Ovary (tissue), 9 donors: ENCODE results near the gene MRPL10. TPM values are rescaled to one million over a fixed set of nuclear protein-coding genes. Genes with fewer than 3 reads are reported as not detected.

ENCODE experiments used
- DNase-seq, 5 donors: peaks; one replicate each; pipeline ENCODE4 v3.0.0-alpha.2; 2019 to 2020
- H3K27ac ChIP-seq, 2 donors: fragments of 200-600 bp; one replicate each; pipeline versions ENCODE4 v1.5.1 to v1.8.0; 2019 to 2022
- H3K27me3 ChIP-seq: fragments of 200-600 bp; one replicate; pipeline ENCODE4 v1.8.0; 2022
- H3K36me3 ChIP-seq: fragments of 200-600 bp; sonication (generic); one replicate; pipeline ENCODE4 v1.5.1; 2019
- H3K4me1 ChIP-seq: one replicate; pipeline ENCODE4 v1.8.1; 2013; ENCODE audit warnings: mild to moderate bottlenecking, moderate library complexity; ENCODE audit not compliant: insufficient read depth
- H3K4me3 ChIP-seq: fragments of 200-600 bp; sonication (generic); one replicate; pipeline ENCODE4 v1.5.1; 2017
- H3K9me3 ChIP-seq, 2 donors: fragments of 200-600 bp in 1 of 2; sonication (generic) in 1 of 2; one replicate each; pipeline versions ENCODE4 v1.5.1 to v1.8.1; 2013 to 2019; ENCODE audit warnings: mild to moderate bottlenecking in 1 of 2, moderate library complexity in 1 of 2
- EP300 ChIP-seq: sonication (generic); formaldehyde crosslinking; IDR thresholded peaks from one replicate; pipeline ENCODE4 v1.6.1; 2017; ENCODE audit warnings: antibody characterized with exemption
- POLR2A ChIP-seq: fragments of 450-650 bp; IDR thresholded peaks from one replicate; pipeline ENCODE4 v1.6.1; 2017; ENCODE audit warnings: antibody characterized with exemption, mild to moderate bottlenecking, moderate library complexity
- WGBS, 3 donors: extraction: QIAGEN DNeasy Blood & Tissue Kit in 1 of 3; methylation state at CpG; one replicate each; pipeline versions ENCODE4 v1.1.5 to v1.1.7; 2013 to 2017; 5-methylcytosine and 5-hydroxymethylcytosine counted together
- intact Hi-C, 4 donors: fragments of 100-400 bp; cut with DNase I; formaldehyde crosslinking; loops; one replicate each; pipeline versions ENCODE4 v1.11.0 to v1.15.1; 2022 to 2023
- polyA plus RNA-seq, 2 donors: library from polyadenylated mRNA; stranded (reverse); fragments of 200-250 nt in 1 of 2; fragments of 350-450 nt in 1 of 2; fragmentation: Illumina TruSeq in 1 of 2; extraction: RNeasy Lipid Tissue Mini Kit (QIAGEN cat#74804) in 1 of 2; gene quantifications; one replicate each; pipeline ENCODE4 v1.2.3, GENCODE V29; 2013 to 2014
- total RNA-seq, 7 donors: library from RNA; depleted of rRNA in 2 of 7; stranded (reverse); fragments of >200 nt in 2 of 7; fragmentation: NEBNext Ultra II Directional in 3 of 7; extraction: Animal tissue kit (Norgen Biotek cat#: 25700) in 3 of 7; gene quantifications; one replicate each; pipeline versions ENCODE4 v1.1.0 to v1.2.4, GENCODE V29; 2016 to 2023
- TF ChIP-seq, protein P1 (sequence below), 3 donors: fragments of 450-650 bp in 2 of 3; fragments of 200-600 bp in 1 of 3; IDR thresholded peaks; one replicate each; pipeline versions ENCODE4 v1.5.1 to v1.8.0; 2016 to 2022; ENCODE audit warnings: antibody characterized with exemption in 3 of 3, mild to moderate bottlenecking in 1 of 3
- donor health status: DM: no; HTN: no; CAD: no; lungs with moderate emphysema.
- donor health status: DM: no; HTN: no; CAD: no.
- donor health status: Bipolar disorder and iron deficiency.
- donor health status: DM: yes; HTN: yes; CAD: no.
- donor health status: DM: no; HTN: no; CAD: no.
- donor health status: DM: yes; HTN: yes; CAD: no.

MRPL10 gene
- total and polyA plus RNA-seq, 9 donors = 30.4 to 64.4 (median 48.8) TPM

DNA sequence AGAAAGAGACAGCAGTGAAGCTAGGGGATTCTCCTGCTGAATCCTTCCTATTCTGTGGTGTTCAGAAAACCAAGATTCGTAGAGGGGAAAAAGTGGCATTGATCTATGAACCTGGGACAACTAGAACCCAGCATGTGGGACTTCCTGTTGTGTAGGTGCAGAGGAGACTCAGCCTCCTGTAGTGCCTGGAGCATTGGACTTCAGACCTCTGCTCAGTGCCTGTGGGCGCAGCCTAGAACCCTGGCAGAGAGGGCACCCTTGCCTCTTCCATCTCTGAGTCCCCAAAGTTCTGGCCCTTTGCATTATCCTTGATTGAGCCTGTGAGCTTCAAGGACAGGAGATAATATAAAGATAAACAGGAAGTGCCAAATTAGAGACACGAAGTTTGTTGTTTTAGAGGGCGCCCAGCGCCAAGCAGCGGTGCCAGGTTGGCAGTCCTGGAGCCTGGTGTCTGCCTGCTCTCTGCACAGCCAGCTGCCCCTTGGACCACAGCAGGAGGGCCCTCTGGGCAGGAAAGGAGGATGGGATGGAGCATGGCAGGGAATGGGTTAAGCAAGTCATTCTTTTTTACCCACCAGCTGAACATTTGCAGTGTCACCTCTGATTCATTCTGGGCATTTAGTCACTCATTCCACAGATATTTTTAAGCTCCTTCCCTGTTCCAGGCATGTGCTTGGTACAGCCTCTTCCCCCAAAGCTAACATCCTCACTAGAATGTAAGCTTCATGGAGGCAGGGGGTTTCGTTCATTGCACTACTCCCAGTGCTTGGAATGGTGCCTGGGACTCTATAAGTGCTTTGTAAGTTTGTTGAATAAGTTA lies 31.5 kb upstream of the MRPL10 start:
- Histone ChIP-seq H3K27me3 (no peaks in the 10 kb centered on the region), H3K27ac (no peak overlapping the region), H3K4me3 (no peak overlapping the region), H3K4me1 (no peaks in the 10 kb centered on the region), H3K9me3 (no peaks in the 10 kb centered on the region), H3K36me3 (no peaks in the 10 kb centered on the region)
- no peak for DNase-seq
- no peak for TF ChIP-seq POLR2A
- TF ChIP-seq, protein P1, sequence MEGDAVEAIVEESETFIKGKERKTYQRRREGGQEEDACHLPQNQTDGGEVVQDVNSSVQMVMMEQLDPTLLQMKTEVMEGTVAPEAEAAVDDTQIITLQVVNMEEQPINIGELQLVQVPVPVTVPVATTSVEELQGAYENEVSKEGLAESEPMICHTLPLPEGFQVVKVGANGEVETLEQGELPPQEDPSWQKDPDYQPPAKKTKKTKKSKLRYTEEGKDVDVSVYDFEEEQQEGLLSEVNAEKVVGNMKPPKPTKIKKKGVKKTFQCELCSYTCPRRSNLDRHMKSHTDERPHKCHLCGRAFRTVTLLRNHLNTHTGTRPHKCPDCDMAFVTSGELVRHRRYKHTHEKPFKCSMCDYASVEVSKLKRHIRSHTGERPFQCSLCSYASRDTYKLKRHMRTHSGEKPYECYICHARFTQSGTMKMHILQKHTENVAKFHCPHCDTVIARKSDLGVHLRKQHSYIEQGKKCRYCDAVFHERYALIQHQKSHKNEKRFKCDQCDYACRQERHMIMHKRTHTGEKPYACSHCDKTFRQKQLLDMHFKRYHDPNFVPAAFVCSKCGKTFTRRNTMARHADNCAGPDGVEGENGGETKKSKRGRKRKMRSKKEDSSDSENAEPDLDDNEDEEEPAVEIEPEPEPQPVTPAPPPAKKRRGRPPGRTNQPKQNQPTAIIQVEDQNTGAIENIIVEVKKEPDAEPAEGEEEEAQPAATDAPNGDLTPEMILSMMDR (IDR thresholded peaks at IDR 0.05) = no peak
- TF ChIP-seq EP300 = no peak
- intact Hi-C loops = no loop called here
- 51 to 65% (median 65%) methylated on average over 7 of the region's 7 CpGs for WGBS, 3 donors

DNA sequence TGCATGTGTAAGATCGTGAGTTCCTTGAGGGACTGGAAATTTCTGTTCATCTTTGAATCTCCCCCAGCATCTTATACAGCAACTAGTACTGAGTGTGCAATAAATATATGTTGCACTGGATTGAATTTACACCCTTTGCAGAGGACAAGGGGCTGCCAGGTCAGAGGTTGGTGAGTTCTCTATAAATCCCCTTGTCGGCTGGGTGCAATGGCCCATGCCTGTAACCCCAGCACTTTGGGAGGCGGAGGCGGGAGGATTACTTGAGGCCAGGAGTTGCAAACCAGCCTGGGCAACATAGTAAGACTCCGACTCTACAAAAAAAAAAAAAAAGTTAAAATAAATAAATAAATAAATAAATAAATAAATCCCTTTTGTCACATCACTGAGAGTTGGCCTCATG lies 29.0 kb upstream of the MRPL10 start:
- no peak for DNase-seq
- Histone ChIP-seq H3K27ac (no peak overlapping the region), H3K9me3 (no peaks in the 10 kb centered on the region), H3K36me3 (no peaks in the 10 kb centered on the region), H3K4me1 (no peaks in the 10 kb centered on the region), H3K4me3 (no peak overlapping the region), H3K27me3 (no peaks in the 10 kb centered on the region)
- 84 to 90% (median 84%) methylated on average over 5 of the region's 5 CpGs for WGBS, 3 donors
- TF ChIP-seq POLR2A = no peak
- TF ChIP-seq, protein P1 (IDR thresholded peaks at IDR 0.05) = no peak
- TF ChIP-seq EP300 = no peak
- intact Hi-C loops = no loop called here

DNA sequence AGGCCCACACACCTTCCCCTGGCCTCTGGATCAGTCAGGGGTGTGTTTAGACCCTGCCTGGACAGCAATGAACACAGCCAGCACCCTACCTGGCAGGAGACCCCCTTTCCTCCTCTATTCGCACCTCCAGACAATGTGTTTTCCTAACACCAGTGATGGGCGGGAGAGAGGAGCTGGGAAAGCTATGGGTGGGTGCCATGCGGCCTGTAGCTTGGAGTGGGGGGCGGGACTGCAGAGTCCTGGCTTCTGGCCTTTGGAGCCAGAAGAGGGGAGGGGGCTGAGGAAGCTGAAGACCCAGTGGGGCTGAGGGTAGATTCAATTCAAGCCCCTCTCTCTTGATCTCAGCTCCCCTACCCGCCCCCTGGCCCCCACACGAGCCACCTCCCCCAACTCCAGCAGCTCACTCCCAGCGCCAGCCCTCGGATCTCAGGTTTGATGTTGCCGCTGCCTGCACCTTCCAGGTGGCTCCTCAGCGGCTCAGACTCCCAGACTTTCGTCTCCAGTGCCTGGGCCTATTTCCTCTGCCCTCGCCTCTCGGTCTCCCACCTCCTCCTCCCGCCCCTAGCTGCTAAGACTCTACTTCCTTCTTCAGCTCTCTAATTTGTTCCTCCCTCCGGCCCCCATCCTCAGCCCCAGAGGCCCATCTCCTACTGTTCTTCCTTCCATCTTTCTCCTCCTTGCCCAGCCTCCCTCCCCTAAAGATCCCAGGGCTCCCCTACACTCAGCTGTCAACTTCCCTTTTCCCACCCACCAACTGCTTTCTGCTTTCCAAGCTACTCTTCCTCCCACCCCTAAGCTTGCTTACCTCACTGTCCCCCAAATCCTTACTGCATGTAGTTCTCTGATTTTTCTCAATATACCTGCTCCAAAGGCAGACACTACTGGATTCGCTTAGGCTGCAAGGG lies 26.5 kb upstream of the MRPL10 start:
- WGBS, 3 donors = 84 to 89% (median 87%) methylated on average over 16 of the region's 16 CpGs
- Histone ChIP-seq H3K4me3 (no peak overlapping the region), H3K27ac (no peak overlapping the region), H3K27me3 (no peaks in the 10 kb centered on the region), H3K4me1 (no peaks in the 10 kb centered on the region), H3K36me3 (no peaks in the 10 kb centered on the region), H3K9me3 (no peaks in the 10 kb centered on the region)
- DNase-seq = no peak
- intact Hi-C loops = no loop called here
- TF ChIP-seq, protein P1 (IDR thresholded peaks at IDR 0.05) = no peak
- TF ChIP-seq EP300 (no peak), POLR2A (no peak)

DNA sequence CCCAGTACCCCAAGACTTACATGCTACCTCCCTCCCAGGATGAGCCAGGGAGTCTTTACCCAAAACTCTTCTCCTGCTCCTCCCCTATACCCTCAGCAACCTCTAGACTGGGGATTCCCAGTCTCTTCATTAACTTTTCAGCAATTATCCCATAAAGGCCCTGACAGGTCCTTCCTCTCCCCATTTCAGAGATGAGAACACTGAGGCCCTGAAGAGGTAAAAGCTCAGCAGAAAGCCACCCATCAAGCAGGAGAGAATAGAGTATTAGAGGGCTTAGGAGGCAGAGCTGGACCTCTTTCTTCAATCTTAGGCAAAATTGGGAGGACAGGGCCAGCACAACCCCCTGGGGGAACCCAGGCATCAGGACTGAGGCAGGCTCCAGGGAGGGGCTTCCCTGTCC lies 25.5 kb upstream of the MRPL10 start:
- TF ChIP-seq EP300 (no peak), POLR2A (no peak)
- TF ChIP-seq, protein P1 (IDR thresholded peaks at IDR 0.05) = no peak
- Histone ChIP-seq H3K27me3 (no peaks in the 10 kb centered on the region), H3K27ac (no peak overlapping the region), H3K4me1 (no peaks in the 10 kb centered on the region), H3K4me3 (no peak overlapping the region), H3K36me3 (no peaks in the 10 kb centered on the region), H3K9me3 (no peaks in the 10 kb centered on the region)
- DNase-seq = no peak
- intact Hi-C loops = no loop called here
